ENCODE data around the gene TMEM248.

GRCh38 chr7:66974986-66975590 is 54.1 kb downstream of the TMEM248 start:
- TF ChIP-seq POLR2A (IDR thresholded peaks at IDR 0.05) = no peak
- no peak for TF ChIP-seq CTCF (IDR thresholded peaks at IDR 0.05)

Data from lower leg skin (tissue), 3 donors.